ENCODE measurements around the gene XAB2.

DNA sequence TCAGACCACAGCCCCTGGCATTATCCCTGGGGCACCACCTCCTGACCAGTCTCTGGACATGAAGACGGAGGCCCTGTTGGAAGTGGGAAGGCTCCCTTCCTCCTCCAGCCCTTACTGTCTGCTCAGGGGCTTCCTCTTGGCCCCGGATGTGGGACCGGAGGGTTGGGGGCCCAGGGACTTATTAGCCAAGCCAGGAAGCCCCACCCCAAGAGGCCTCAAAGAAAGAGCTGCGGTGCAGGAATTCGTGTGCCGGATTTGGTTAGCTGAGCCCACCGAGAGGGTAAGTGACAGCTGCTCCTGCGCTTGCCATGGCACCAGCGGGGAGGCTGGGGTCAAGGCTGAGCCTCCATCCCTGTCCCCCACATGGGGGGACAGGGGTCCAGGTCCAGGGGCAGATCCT, 39.5 kb upstream of the XAB2 start, which contains the start of gene RETN:
- no peak for TF ChIP-seq CTCF (IDR thresholded peaks at IDR 0.05)
- TF ChIP-seq POLR2A (IDR thresholded peaks at IDR 0.05), result no peak

Measured in thyroid gland (tissue), 4 donors.